Measurements from ENCODE around the gene CDCP1.

GRCh38 chr3:45092132-45093031, 53.8 kb downstream of the CDCP1 start:
- TF ChIP-seq CTCF (IDR thresholded peaks at IDR 0.05) (no peak), POLR2A (IDR thresholded peaks at IDR 0.05) (no peak), EP300 (IDR thresholded peaks at IDR 0.05) (no peak), POLR2AphosphoS5 (IDR thresholded peaks at IDR 0.05) (no peak)

Measured in upper lobe of left lung (tissue), 4 donors.